ENCODE results near the gene WDR11.

The WDR11 gene

DNA sequence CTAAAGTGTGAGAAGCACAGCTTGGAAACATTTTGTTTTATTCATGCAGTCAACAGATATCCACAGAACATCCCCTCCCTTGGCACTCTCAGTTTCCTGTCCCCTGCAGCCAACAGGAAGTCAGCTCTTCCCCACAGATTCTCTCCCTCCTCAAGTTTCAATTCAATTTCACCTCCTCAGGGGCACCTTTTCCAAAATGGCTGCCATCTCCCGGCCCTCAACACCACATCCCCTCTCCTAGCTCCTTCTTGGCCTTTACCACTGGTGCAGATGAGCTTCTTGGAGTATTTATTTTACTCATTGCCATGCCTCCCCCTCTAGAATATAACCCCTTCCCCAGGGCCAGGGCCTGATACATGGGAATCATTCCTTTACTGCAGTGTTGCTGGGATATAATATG is 94.0 kb downstream of the WDR11 start:
- DNase-seq = no peak

DNA sequence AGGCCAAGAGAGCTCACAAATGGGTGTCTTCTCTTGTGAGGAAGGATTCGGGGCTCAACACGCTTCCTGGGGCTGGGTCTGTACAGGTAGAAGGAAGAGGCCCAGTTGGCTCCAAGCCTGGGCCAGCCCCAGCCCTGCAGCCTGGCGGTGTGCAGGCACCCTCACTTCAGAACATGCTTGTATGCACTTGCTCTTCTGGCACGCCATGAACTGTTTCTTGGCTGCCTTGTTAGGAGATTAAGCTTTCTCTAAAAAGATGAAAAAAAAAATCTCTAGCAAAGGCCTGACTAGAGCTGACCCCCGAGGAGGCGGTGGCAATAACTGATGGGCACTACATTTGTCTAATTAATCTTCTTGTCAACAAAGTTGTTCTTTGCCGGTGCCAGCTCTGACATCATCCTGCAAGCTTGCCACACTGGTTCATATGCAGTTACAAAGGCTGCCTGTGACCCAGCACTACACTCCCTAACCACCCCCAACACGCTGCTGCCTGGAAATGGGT is 94.7 kb downstream of the WDR11 start:
- no peak for DNase-seq

GRCh38 chr10:120946497-120946896 is 95.3 kb downstream of the WDR11 start:
- no peak for DNase-seq

DNA sequence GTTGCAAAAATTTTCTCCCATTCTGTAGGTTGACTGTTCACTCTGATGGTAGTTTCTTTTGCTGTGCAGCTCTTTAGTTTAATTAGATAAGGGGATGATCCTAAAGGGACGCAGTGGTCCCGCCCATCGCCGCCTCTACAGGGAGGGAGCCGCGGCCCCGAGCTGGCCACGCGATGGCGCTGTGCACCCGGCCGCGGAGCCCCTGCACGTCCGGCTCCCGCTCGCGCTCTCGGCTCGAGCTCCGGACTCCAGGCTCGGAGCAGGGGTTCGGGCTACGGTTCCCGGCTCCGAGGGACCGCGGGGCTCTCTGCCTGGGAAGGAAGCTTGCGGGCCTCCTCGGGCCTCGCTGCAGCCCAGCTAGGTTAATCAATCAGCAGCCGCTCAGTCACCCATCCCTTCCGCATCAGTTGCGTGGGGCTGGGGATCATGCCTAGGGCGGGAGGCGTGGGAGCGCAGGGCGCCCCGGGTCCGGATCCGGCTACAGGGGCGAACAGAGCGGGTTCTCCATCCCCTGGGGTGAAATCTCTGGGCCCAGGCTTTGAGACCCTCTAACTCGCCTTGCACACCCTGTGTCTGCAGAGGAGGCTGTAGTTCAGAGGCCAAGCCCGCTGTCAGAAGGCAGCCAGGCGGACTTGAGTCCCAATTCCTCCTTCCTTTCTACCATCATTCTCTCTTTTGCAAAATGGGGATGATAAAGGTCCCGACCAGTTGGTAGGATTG is 97.9 kb downstream of the WDR11 start:
- DNase-seq = peak; percentile 65

DNA sequence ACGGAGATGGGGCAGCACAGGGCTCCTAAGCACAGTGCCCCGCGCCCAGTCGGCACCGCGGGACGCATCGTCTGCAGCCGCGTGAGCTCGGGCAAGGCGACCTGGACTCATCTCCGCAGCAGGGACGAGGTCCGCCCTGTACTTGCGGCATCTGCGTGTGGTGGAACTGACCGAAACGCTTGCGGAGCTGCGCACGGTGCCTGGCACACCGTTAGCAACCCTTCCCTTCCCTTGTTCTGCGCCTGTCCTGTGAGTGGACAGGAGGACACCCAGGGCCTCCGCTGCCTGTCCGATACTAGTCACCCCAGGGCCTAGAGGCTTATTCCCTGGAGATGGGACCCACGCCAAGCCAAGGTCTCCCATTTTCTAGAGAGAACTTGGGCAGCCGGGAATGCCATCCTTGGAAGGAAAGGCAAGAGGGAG is 98.5 kb downstream of the WDR11 start:
- DNase-seq = no peak

DNA sequence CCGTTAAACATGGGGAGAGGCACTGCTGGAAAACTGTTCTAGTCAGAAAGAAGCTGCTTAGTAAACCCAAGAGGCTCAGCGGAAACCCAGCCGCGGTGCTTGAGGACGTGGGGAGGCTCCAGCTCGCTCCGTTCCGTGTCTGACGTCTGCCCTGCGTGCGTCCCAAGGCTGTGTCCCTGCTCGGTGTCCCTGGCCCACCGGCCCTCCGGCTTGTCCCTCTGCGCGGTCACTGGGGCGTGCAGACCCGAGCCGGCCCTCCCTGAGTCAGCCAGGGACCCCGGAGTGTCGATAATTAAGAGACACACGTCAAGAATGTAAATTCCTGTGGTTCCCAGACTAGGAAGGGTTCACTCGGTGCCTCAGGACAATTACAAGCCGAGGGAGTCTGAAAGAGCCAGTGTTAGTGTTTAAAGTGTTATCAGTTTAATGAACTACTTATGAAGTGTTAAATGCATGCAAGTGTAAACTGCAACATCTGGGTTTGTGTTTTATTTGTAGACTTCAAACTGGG is 98.9 kb downstream of the WDR11 start:
- DNase-seq = no peak

- DNase-seq = no peak
Observed at GRCh38 chr10:120951288-120951687, 100.1 kb downstream of the WDR11 start.

GRCh38 chr10:120953897-120954296 is 102.7 kb downstream of the WDR11 start:
- DNase-seq = no peak
